Kidney (tissue), 14 donors: ENCODE data around the gene TGM6. TPM values are rescaled to one million over a fixed set of nuclear protein-coding genes. Genes with fewer than 3 reads are reported as not detected.

Experiments used
- DNase-seq, 5 donors: peaks; one replicate each; pipeline ENCODE4 v3.0.0-alpha.2; 2013 to 2020
- FAIRE-seq: peaks from 2 replicates; lab custom pipeline; 2012; peaks lifted over from hg19 to GRCh38; lab: Jason Lieb, UNC
- H3K27ac ChIP-seq, 2 donors: one replicate each; pipeline ENCODE4 v1.7.0; 2013; ENCODE audit warnings: low read depth in 2 of 2, low read length in 2 of 2, inconsistent platforms in 1 of 2
- H3K27me3 ChIP-seq: one replicate; pipeline ENCODE4 v1.7.1; 2013; ENCODE audit warnings: low read length, inconsistent platforms; ENCODE audit not compliant: control insufficient read depth, insufficient read depth
- H3K36me3 ChIP-seq, 3 donors: one replicate each; pipeline versions ENCODE4 v1.7.0 to v1.7.1; 2013; ENCODE audit warnings: low read length in 3 of 3, control low read depth in 1 of 3, inconsistent platforms in 1 of 3; ENCODE audit not compliant: insufficient read depth in 3 of 3, control insufficient read depth in 2 of 3
- H3K4me1 ChIP-seq, 3 donors: one replicate each; pipeline versions ENCODE4 v1.7.0 to v1.7.1; 2013; ENCODE audit warnings: low read length in 3 of 3, inconsistent platforms in 1 of 3, low read depth in 1 of 3; ENCODE audit not compliant: control insufficient read depth in 2 of 3, insufficient read depth in 2 of 3
- H3K4me3 ChIP-seq, 3 donors: one replicate each; pipeline versions ENCODE4 v1.7.0 to v1.8.1; 2013; ENCODE audit warnings: low read length in 3 of 3, control low read depth in 1 of 3, inconsistent platforms in 1 of 3
- H3K9ac ChIP-seq, 3 donors: one replicate each; pipeline versions ENCODE4 v1.7.0 to v1.7.1; 2013; ENCODE audit warnings: low read length in 3 of 3, control low read depth in 1 of 3, inconsistent platforms in 1 of 3
- H3K9me3 ChIP-seq, 3 donors: one replicate each; pipeline versions ENCODE4 v1.7.0 to v1.7.1; 2013; ENCODE audit warnings: low read length in 3 of 3, control low read depth in 1 of 3, inconsistent platforms in 1 of 3; ENCODE audit not compliant: control insufficient read depth in 2 of 3, insufficient read depth in 1 of 3
- CTCF ChIP-seq: IDR thresholded peaks from 3 replicates; pipeline ENCODE4 v1.5.1; 2012; ENCODE audit warnings: mild to moderate bottlenecking, moderate library complexity, borderline replicate concordance; ENCODE audit not compliant: insufficient read depth; ENCODE audit errors: extremely low read depth
- intact Hi-C: fragments of 100-400 bp; cut with DNase I; formaldehyde crosslinking; loops from one replicate; pipeline ENCODE4 v1.11.1; 2022
- polyA plus RNA-seq: library from polyadenylated mRNA; stranded (reverse); fragments of 350-450 nt; fragmentation: Illumina TruSeq; extraction: RNeasy Lipid Tissue Mini Kit (QIAGEN cat#74804); gene quantifications from one replicate; pipeline ENCODE4 v1.2.3, GENCODE V29; 2014; ENCODE audit warnings: low read depth, low replicate concordance; ENCODE audit not compliant: insufficient read depth
- total RNA-seq: library from RNA; stranded (reverse); fragmentation: NEBNext Ultra II Directional; extraction: Animal tissue kit (Norgen Biotek cat#: 25700); gene quantifications from one replicate; pipeline ENCODE4 v1.2.1, GENCODE V29; 2021
- donor health status: control.
- donor health status: control.
- donor health status: control.
- donor health status: control.
- donor health status: control.
- donor health status: DM: yes; HTN: yes; CAD: no.
- donor health status: Normal renal cell carcinoma (clear cell type).

The TGM6 gene
- total and polyA plus RNA-seq, 2 donors from 2014 or later = not detected

DNA sequence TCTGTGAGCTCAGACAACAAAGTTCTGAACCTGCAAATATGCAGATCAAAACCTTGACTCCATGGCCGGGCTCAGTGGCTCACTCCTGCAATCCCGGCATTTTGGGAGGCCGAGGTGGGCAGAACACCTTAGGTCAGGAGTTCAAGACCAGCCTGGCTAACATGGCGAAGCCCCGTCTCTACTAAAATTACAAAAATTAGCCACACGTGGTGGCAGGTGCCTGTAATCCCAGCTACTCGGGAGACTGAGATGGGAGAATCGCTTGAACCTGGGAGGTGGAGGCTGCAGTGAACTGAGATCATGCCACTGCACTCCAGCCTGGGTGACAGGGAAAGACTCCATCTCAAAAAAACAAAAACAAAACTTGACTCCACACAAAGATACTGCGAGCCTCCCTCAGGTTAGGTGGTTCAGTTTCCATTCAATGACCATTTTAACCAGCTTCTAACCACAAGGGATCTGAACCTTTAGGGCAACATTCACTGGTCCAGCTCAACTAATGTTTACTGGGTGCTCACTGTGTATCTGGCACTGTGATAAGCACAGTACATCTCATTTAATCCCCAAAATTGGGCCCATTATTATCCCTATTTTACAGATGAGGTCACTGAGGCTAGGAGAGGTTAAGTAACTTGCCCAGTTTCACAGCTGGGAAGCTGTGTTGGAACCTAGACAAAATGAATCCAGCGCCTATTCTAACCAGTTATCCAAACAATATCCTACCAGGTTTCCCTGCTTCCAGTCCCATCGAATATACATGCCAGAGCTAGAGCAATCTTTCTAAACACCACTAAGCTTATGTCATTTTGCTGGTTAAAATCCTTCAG lies 88.1 kb downstream of the TGM6 start:
- H3K4me3 ChIP-seq = peak overlapping the region in 1 of 3 donors; percentile 39
- FAIRE-seq = no peak

DNA sequence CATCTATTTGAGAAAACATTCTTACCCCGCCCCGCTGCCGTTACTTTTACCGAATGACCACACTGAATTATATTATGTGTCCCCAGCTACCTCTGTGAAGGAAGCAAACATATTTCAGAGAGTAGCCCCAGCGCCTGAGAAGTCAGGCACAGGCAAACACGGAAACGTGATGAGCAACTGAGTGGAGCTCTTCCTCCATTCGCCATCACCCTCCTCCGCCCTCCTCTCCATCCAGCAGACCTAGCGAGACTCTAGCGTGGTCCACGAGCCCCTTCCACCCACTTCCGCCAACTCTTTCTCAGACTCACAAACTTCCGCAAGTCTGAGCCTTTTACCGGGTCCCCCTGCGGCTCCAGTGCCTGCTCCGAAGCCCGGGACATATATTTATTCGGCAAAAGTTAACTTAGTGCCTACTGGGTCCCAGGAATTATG lies 89.3 kb downstream of the TGM6 start:
- no peaks in the 10 kb centered on the region for H3K27me3 ChIP-seq
- peak overlapping the region; percentile 86 to 89 for H3K27ac ChIP-seq
- TF ChIP-seq CTCF = no peak
- intact Hi-C loops = no loop called here
- H3K4me1 ChIP-seq = peaks cover 0 to 7% (median 2%) of the 10 kb centered on the region in 3 donors
- H3K9ac ChIP-seq = peak overlapping the region; percentile 87 to 95 (median 91)
- H3K4me3 ChIP-seq = peak overlapping the region; percentile 81 to 95 (median 87)
- no peaks in the 10 kb centered on the region for H3K9me3 ChIP-seq
- peaks cover 4 to 17% (median 9%) of the 10 kb centered on the region in 3 donors for H3K36me3 ChIP-seq
- DNase-seq = peak in 4 of 5 donors; percentile 69 to 74 (median 70)
- FAIRE-seq = no peak

More for the DNA sequence above, 88.1 kb downstream of the TGM6 start:
- Histone ChIP-seq H3K27me3 (no peaks in the 10 kb centered on the region), H3K27ac (no peak overlapping the region), H3K9me3 (no peaks in the 10 kb centered on the region), H3K4me1 (peaks cover 0 to 7% (median 2%) of the 10 kb centered on the region in 3 donors), H3K9ac (peak overlapping the region in 2 of 3 donors; percentile 34 to 41), H3K36me3 (peaks cover 8 to 23% (median 21%) of the 10 kb centered on the region in 3 donors)
- DNase-seq = no peak
- no peak for TF ChIP-seq CTCF
- intact Hi-C loops = no loop called here

DNA sequence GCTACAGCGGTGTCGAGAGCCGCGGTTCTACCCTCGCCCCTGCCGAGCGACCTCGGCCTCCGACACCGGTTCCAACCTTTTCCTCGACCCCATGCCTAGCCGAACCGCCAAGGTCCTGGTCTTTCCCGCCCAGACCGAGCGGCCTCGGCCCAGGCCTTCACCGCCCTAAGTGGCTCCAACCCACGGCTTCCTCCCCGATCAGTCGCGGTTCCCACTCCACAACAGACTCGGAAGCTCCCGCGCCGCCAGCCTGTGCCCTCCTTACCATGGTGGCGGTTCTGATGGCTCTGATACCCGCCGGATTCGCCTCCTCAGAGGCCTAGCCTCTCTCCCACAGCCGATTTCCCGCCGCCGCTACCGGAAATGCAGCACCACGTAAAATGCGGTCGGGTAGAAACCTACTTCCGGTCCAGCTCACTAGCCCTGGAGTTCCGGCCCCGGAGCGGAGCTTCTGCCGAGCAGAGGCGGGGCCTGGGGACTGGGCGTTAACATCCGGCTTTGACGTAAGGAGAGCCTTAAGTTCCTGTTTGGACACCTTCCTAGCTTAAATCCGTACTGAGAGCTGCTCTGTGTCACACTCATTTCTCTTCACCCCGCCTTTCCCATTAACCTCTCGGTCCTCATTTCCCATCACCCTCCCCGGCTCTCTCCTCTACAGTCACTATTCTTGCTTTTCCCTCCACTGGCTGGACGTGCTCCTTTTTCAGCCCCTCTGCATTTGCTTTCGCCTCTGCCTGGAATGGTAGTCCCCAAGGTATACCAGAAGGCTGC lies 89.9 kb downstream of the TGM6 start, which contains the start of gene SNRPB:
TSS of gene SNRPB (minus strand) at position 367 of the 771 bp plus-strand sequence. CDS start at position 268, 99 bp downstream.
- Histone ChIP-seq H3K9me3 (no peaks in the 10 kb centered on the region), H3K4me3 (peak within 1 kb of the TSS; percentile 81 to 95 (median 87)), H3K4me1 (peaks cover 0 to 7% (median 2%) of the 10 kb centered on the region in 3 donors), H3K27ac (peak within 1 kb of the TSS; percentile 88 to 89), H3K36me3 (peaks cover 4 to 14% (median 7%) of the 10 kb centered on the region in 3 donors), H3K9ac (peak within 1 kb of the TSS; percentile 87 to 95 (median 91)), H3K27me3 (no peaks in the 10 kb centered on the region)
- FAIRE-seq (peak; percentile 90), DNase-seq (peak; percentile 98 to 99 (median 99))
- intact Hi-C loops = no loop called here
- TF ChIP-seq CTCF = no peak
